ENCODE results near the gene NPAS3. TPM values are rescaled to one million over a fixed set of nuclear protein-coding genes. Genes with fewer than 3 reads are reported as not detected.
A peak's percentile ranks its signal among the peaks of the same experiment; 100 is the strongest.

NPAS3 gene
- total and polyA plus RNA-seq, 2 donors (not counting 1 experiment from before 2014, with no cell fraction given): 0.10 to 0.50 TPM

GRCh38 chr14:33564774-33565630 lies 626.3 kb downstream of the NPAS3 start:
- H4K20me1 ChIP-seq (ENCODE audit: control insufficient read depth, extremely low read depth, insufficient read depth, low read length): no peaks in the 10 kb centered on the region
- no peaks in the 10 kb centered on the region for H3K4me1 ChIP-seq (ENCODE audit: control insufficient read depth, extremely low read depth, insufficient read depth, low read length)
- no peak overlapping the region for H3K4me2 ChIP-seq (ENCODE audit: extremely low read depth, insufficient read depth, low read length)
- H3K9me3 ChIP-seq (ENCODE audit: control insufficient read depth, insufficient read depth, low read depth, low read length): no peaks in the 10 kb centered on the region
- H3K36me3 ChIP-seq (ENCODE audit: control insufficient read depth, insufficient read depth, low read length): no peaks in the 10 kb centered on the region
- no peak overlapping the region for H3K4me3 ChIP-seq (replicated peaks in 1 of 4; ENCODE audit: control extremely low read depth in 1 of 4, insufficient read depth in 1 of 4, low read depth in 3 of 4, low read length in 4 of 4)
- peak in 1 of 2 donors; percentile 94 for DNase-seq (ENCODE audit: low read depth in 2 of 2)
- H3K79me2 ChIP-seq (ENCODE audit: control insufficient read depth, insufficient read depth, low read length): no peaks in the 10 kb centered on the region
- no peak overlapping the region for H3K9ac ChIP-seq (ENCODE audit: insufficient read depth, low read length)
- TF ChIP-seq CTCF (conservative IDR thresholded peaks at IDR 0.05 in 1 of 2, IDR thresholded peaks at IDR 0.05 in 1 of 2; ENCODE audit: low read depth in 1 of 2, low read length in 2 of 2) (no peak), EZH2 (IDR thresholded peaks at IDR 0.05; ENCODE audit: low read length, missing control alignments) (no peak)
- no peaks in the 10 kb centered on the region for H3K27me3 ChIP-seq (ENCODE audit: control insufficient read depth, insufficient read depth, low read length)
- no peak overlapping the region for H2AFZ ChIP-seq (ENCODE audit: low read length)
- H3K27ac ChIP-seq (ENCODE audit: insufficient read depth, low read length): no peak overlapping the region

GRCh38 chr14:33566082-33566481 lies 627.4 kb downstream of the NPAS3 start:
- no peak for DNase-seq (ENCODE audit: low read depth in 2 of 2)
- no peaks in the 10 kb centered on the region for H3K79me2 ChIP-seq (ENCODE audit: control insufficient read depth, insufficient read depth, low read length)
- H3K9ac ChIP-seq (ENCODE audit: insufficient read depth, low read length): no peak overlapping the region
- H3K4me3 ChIP-seq (replicated peaks in 1 of 4; ENCODE audit: control extremely low read depth in 1 of 4, insufficient read depth in 1 of 4, low read depth in 3 of 4, low read length in 4 of 4): no peak overlapping the region
- TF ChIP-seq EZH2 (IDR thresholded peaks at IDR 0.05; ENCODE audit: low read length, missing control alignments) (no peak), CTCF (conservative IDR thresholded peaks at IDR 0.05 in 1 of 2, IDR thresholded peaks at IDR 0.05 in 1 of 2; ENCODE audit: low read depth in 1 of 2, low read length in 2 of 2) (no peak)
- no peaks in the 10 kb centered on the region for H3K36me3 ChIP-seq (ENCODE audit: control insufficient read depth, insufficient read depth, low read length)
- H4K20me1 ChIP-seq (ENCODE audit: control insufficient read depth, extremely low read depth, insufficient read depth, low read length): no peaks in the 10 kb centered on the region
- H3K9me3 ChIP-seq (ENCODE audit: control insufficient read depth, insufficient read depth, low read depth, low read length): no peaks in the 10 kb centered on the region
- no peaks in the 10 kb centered on the region for H3K4me1 ChIP-seq (ENCODE audit: control insufficient read depth, extremely low read depth, insufficient read depth, low read length)
- H3K27me3 ChIP-seq (ENCODE audit: control insufficient read depth, insufficient read depth, low read length): no peaks in the 10 kb centered on the region
- H3K27ac ChIP-seq (ENCODE audit: insufficient read depth, low read length): no peak overlapping the region
- H2AFZ ChIP-seq (ENCODE audit: low read length): no peak overlapping the region
- H3K4me2 ChIP-seq (ENCODE audit: extremely low read depth, insufficient read depth, low read length): no peak overlapping the region

GRCh38 chr14:33567023-33567728 lies 628.5 kb downstream of the NPAS3 start:
- TF ChIP-seq EZH2 (IDR thresholded peaks at IDR 0.05; ENCODE audit: low read length, missing control alignments) (no peak), CTCF (conservative IDR thresholded peaks at IDR 0.05 in 1 of 2, IDR thresholded peaks at IDR 0.05 in 1 of 2; ENCODE audit: low read depth in 1 of 2, low read length in 2 of 2) (no peak)
- Histone ChIP-seq H4K20me1 (ENCODE audit: control insufficient read depth, extremely low read depth, insufficient read depth, low read length) (no peaks in the 10 kb centered on the region), H3K79me2 (ENCODE audit: control insufficient read depth, insufficient read depth, low read length) (no peaks in the 10 kb centered on the region), H3K4me2 (ENCODE audit: extremely low read depth, insufficient read depth, low read length) (no peak overlapping the region), H3K4me3 (replicated peaks in 1 of 4; ENCODE audit: control extremely low read depth in 1 of 4, insufficient read depth in 1 of 4, low read depth in 3 of 4, low read length in 4 of 4) (no peak overlapping the region), H3K9ac (ENCODE audit: insufficient read depth, low read length) (no peak overlapping the region), H3K4me1 (ENCODE audit: control insufficient read depth, extremely low read depth, insufficient read depth, low read length) (no peaks in the 10 kb centered on the region), H3K27ac (ENCODE audit: insufficient read depth, low read length) (no peak overlapping the region), H3K36me3 (ENCODE audit: control insufficient read depth, insufficient read depth, low read length) (no peaks in the 10 kb centered on the region), H2AFZ (ENCODE audit: low read length) (no peak overlapping the region), H3K27me3 (ENCODE audit: control insufficient read depth, insufficient read depth, low read length) (no peaks in the 10 kb centered on the region), H3K9me3 (ENCODE audit: control insufficient read depth, insufficient read depth, low read depth, low read length) (no peaks in the 10 kb centered on the region)
- DNase-seq (ENCODE audit: low read depth in 2 of 2): peak in 1 of 2 donors; percentile 49
